Left cardiac atrium (tissue), 4 donors: ENCODE data around the gene SVEP1. TPM values are rescaled to one million over a fixed set of nuclear protein-coding genes. Genes with fewer than 3 reads are reported as not detected.

ENCODE experiments used
- ATAC-seq, 2 donors: fragments of 200-7000 bp; cut with Tn5 transposase; one replicate each; pipeline ENCODE4 v1.9.1; 2020; ENCODE audit warnings: mild to moderate bottlenecking in 2 of 2, moderate library complexity in 2 of 2
- DNase-seq: peaks from one replicate; pipeline ENCODE4 v3.0.0-alpha.2; 2020
- intact Hi-C, 2 donors: fragments of 100-400 bp; cut with DNase I; formaldehyde crosslinking; loops; one replicate each; pipeline versions ENCODE4 v1.14.1 to v1.15.1; 2022 to 2023
- total RNA-seq, 2 donors: library from RNA; stranded (reverse); fragmentation: NEBNext Ultra II Directional; extraction: Animal tissue kit (Norgen Biotek cat#: 25700); gene quantifications; one replicate each; pipeline ENCODE4 v1.2.1, GENCODE V29; 2021
- donor health status: DM: no; HTN: yes; CAD: no.
- donor health status: DM: no; HTN: yes; CAD: no; lungs with severe emphysema.
- donor health status: DM: yes; HTN: yes; CAD: no.
- donor health status: Dilated cardiomyopathy.

SVEP1 gene
- total RNA-seq, 2 donors from 2014 or later: 18.6 to 20.8 TPM

DNA sequence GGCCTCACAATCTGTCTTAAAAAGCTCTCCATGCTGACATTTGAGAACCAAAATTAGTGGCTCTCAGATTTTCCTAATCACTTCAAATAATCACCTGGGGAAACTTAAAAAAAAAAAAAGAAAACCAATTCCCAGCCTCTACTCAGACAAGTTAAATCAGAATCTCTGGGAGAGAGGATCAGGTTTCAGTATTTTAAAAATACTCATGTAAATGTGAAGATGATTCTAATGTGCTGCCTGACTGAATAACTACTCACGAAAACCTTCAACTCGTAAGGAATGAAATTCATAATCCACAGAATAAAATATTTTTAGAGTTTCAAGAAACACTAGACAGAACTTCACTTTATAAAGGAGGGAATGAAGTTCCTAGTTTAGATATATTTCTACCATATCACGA lies 114.4 kb downstream of the SVEP1 start:
- intact Hi-C loops: no loop called here
- no peak for DNase-seq

DNA sequence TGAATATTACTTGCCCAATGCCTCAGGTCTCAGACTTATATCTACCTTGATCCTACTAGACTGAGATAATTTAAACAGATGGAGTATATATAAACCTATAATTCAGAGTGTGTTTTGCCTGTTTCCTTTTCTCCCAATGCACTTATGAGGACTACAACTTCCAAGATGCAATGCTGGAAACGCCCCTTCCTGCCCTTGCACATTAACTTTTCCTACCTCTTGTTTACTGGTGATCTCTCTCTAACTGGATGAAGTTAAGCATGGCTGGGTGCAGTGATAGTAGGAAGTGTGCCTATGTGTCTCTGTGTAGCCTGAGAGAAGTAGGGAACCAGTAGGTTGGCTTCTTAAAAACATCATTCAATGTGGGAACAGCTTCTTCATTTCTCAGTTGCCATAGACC lies 115.2 kb downstream of the SVEP1 start:
- DNase-seq (no peak), ATAC-seq (no peak)
- intact Hi-C loops: no loop called here

More for the DNA sequence above, 114.4 kb downstream of the SVEP1 start:
- ATAC-seq: no peak

DNA sequence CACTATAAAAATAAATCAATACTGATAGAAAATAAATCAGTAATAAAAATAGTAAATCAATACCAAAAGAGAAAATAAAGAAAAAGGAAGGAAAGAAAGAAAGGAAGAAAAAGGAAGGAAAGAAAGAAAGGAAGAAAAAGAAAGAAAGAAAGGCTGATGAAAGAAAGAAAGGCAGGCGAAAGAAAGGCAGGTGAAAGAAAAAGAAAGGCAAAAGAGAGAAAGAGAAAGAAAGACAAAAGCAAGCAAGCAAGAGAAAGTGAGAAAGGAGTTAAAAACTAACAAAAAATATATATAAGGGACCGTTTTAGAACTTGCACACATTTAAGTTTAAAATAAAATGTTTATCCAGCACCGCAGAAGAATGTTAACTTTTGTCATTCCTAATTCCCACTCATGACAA lies 116.0 kb downstream of the SVEP1 start:
- no peak for DNase-seq
- no peak for ATAC-seq
- intact Hi-C loops: no loop called here

DNA sequence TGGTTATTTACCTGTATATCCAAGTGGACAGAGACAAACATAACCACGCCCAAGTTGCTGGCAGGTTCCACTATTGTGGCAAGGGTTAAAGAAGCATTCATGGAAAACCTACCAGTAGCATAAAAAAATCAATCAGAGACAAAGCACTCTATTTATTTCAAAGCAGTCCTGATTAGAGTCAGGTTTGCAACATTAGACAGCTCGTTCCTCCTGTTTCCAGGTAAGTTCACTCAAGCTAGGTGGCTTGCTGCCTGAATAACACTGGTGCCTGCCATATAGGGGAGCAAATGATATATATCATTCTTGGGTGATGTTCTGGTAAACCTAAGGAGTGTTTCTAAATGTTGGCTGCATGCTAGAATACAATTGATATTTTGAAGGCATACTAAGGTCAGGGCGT lies 122.3 kb downstream of the SVEP1 start:
- ATAC-seq: no peak
- intact Hi-C loops: no loop called here
- no peak for DNase-seq

DNA sequence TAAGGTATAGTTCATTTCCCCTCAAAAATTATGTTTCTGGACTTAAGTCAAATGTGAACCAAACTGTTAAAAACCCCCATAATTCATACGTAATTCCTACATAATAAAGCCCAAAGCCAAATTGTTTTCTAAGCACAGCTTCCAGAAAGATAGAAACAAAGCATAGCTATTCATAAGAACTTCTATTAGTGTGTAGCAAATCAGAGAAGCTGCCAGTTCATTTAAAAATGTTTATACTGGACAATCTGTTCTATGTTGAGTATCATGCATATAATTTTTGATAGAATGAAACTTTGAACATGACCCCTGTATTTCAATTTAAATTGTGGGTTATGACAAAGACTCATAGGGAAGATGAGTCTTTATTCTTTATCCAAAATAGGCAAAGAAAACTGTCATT lies 122.9 kb downstream of the SVEP1 start:
- intact Hi-C loops: no loop called here
- no peak for ATAC-seq

DNA sequence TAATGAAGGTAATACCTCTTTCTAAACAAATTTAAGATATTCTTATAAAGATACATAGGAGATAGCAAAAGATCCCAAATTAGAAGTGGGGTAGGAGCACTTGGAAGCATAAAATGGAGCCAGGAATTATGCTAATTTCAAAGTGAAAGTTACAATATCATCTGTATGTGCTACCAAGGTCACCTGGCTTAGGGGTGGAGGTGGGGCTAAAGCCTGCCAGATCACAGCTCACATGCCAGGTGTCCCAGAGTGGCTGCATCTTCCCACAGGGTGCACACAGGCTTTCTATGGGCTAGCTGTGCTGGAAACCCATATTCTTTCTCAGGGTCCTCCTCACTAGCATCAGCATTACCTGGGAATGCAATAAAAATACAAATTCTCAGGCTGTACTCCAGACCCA lies 123.7 kb downstream of the SVEP1 start:
- intact Hi-C loops: no loop called here
- ATAC-seq: no peak
- DNase-seq: no peak

More for the DNA sequence above, 122.9 kb downstream of the SVEP1 start:
- no peak for DNase-seq

DNA sequence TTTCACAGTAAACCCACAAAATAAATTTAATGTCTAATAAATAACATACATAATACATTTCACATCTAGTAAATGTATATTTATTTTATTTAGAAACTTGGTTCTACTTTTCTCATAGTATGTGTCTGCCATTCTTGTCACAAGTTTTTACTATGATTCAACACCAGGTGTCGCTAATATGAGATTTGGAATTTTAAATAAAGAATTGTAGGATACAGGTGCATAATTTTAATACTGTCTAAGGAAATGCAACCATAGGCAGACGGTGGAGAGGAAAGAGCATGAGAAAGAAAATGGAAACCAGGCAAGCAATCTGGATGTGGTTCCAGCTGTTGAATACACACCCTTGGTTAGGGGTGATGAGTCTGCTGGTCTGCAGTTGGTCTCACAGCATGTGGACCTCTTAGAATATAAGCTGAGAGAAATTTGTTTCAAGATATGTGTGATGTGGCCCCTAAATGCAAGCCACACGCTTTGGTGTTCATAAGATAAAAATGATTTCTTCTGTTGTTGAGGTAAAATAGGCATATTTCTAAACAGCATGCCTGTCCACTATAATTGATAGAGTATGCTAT lies 127.2 kb downstream of the SVEP1 start:
- no peak for ATAC-seq
- intact Hi-C loops: loop anchor here in 1 of 2 donors (5.0 kb wide), 1 partner anchor 170 kb away; no protein-coding TSS in a partner anchor
- DNase-seq: no peak

DNA sequence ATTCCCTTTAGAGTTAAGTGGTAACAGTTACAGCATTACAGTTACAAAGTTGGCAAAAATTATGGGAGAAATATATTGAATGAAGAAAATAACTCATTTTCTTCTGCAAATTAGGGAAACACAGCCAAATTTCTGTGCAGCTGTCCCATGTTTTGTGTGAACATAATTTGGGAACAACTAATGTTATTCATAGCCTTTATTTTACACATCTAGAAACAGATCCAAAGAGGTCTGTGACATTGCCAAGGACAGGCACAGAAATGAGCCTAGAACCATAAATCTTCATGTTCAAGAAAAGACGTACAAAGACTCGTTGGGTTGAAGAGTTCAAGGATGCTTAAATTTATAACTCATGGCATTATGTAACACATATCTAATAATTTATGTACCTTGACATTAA lies 127.8 kb downstream of the SVEP1 start:
- DNase-seq (no peak), ATAC-seq (no peak)
- intact Hi-C loops: loop anchor here in 1 of 2 donors (5.0 kb wide), 1 partner anchor 171 kb away; no protein-coding TSS in a partner anchor

DNA sequence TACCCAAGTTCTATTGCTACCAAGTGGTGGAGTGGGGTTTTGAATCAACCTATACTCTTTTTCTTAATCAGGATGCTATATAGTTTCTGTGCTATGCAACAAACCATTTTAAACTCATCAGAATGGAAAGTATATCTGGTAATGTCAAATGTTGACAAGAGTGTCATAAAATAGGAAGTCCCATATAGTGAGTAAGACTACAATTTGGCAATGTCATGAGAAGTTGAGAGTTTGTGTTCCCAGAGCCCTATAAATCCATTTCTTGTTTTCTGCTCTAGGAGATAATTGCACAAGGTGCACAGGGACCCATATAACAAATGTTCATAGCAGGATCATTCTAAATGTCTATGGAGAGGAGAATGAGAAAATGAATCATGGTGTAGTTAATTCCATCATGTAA lies 132.1 kb downstream of the SVEP1 start:
- intact Hi-C loops: no loop called here
- no peak for ATAC-seq
- no peak for DNase-seq

DNA sequence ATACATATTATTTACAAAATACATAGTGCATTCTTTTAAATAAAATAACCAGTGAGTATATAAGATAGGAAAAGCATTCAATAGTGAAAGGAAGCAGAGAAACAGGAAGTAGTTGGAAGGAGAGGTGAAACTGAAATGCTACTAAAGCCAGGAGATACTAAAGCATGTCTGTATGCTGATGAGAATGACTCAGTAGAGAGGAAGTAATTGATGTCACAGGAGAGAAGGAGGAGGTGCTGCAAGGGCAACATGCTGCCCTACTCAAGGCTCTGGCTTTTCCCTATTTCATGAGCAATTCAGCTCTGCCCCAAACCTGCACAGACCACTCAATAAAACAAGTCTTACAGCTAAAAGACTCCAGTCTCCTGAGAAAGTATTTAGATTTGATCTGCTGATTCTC lies 133.4 kb downstream of the SVEP1 start:
- DNase-seq (no peak), ATAC-seq (no peak)
- intact Hi-C loops: no loop called here

DNA sequence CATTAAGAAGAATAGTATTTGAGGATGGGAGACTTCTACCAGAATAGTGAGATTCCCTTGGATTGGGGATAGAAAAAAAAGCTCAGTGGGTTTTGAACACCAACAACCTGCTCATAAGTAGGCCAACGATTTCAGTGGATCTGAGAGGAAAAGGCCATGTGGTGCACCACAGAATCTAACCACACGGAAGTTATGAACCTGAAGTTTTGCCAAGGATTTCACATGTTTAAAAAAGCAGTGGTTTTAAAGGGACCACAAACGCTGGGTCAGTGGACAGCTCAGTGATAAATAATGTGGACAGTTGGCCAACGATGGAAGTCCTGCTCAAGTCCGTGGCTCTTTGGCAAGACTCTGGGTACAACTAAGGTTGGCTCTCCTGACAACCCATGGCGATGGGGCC lies 134.6 kb downstream of the SVEP1 start:
- intact Hi-C loops: no loop called here
- DNase-seq (no peak), ATAC-seq (no peak)

DNA sequence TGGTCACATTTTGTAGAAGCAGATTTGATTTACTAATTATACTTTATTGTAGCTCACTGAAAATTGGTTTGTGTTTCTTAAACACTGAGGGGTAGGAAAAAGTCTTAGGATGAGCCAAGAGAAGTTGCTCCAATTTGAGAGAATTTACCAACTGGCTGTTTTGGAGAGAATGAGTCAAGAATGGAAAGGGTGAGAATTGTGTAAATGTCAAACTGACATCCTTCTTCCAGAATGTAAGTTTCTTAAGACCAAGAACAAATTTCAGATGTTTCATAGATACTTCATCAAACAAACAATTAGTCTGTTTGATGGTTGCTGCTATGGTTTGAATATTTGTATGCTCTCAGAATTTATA lies 135.7 kb downstream of the SVEP1 start:
- DNase-seq (no peak), ATAC-seq (no peak)
- intact Hi-C loops: no loop called here

DNA sequence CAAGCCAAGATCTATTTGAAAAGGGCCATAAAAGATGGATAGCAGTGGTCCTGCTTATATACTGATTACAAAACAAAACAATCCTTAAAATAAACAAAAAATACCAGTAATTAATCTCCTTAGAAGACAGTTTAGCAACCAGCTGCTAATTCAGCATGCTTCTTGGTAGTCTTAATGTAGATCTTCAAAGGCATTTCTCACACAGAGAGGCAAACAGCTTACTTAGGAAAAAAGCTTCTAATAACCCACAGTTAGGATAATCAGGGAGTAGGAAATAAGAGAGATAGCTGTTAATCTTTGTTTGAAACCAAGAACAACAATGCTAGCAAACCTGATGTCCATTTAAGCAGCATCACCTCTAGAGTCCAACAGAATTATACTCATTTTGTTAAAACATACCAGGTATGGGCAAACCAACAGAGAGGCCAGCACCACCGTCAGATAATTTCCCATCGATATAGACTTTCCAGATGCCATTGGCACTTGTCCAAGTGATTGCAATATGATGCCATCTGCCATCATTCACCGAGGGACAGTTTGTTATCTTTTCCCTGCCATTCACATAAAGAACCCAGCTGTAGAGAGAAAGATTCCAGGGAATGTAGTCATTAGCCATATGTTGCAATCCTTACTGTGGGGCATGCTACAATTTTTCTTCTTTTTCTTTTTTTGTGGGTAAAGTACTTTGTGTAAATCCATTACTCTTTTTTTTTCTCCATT lies 136.2 kb downstream of the SVEP1 start:
- intact Hi-C loops: no loop called here
- ATAC-seq (no peak), DNase-seq (no peak)

DNA sequence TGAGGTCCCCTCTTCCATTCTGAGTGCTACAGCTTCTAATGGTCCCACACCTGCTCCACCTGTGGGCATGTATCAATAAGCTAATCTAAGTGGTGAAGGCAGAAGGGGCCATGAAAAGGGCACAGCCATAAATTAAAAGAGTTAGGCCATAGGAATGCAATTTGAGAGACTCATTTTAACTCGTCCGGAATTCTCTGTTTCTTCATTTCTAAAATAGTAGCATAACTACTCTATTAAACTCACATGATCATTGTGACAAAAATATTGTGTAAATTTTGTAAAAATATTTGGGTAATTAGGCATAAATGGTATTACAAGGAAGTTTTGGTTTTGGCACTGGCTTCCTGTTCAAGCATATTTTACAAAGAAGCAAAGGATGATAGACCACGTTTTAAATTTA lies 138.7 kb downstream of the SVEP1 start:
- intact Hi-C loops: no loop called here
- ATAC-seq: no peak
- DNase-seq: no peak

DNA sequence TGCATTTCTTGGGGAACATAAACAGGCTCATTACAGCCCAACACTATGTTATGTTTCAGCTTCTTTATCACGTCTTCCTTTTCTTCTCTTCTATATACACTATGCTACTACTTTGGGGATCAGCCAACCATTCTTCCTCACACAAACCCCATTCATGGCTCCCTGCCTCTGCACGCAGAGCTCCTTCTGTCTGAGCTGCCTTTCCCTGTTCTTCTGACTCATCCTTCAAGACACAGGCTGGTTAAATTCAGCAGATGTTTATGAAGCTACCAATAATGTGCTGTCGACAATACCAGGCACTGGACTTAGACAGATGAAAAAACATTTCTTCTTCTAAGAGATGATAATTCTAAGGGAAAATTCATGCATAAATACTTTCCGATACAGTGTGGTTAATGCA lies 139.4 kb downstream of the SVEP1 start:
- DNase-seq (no peak), ATAC-seq (no peak)
- intact Hi-C loops: no loop called here

DNA sequence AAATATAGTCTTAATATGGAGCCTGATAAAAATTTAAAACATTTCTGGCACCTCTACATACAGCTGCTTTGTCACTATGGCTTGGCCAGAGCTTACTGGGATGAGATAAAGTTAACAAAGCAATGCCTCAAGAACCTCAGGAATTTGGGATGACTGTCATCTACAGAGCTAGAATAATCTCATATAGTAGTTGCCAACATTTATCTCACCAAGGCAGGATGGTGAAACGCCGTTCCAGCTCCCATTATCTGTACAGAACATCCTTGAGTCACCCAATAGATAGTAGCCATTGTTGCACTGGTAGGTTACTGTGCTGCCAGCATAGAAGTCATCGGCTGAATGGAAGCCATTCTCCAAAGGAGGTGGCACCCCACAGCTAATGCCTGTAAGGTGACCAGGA lies 147.3 kb downstream of the SVEP1 start:
- no peak for DNase-seq
- intact Hi-C loops: no loop called here
- ATAC-seq: no peak

DNA sequence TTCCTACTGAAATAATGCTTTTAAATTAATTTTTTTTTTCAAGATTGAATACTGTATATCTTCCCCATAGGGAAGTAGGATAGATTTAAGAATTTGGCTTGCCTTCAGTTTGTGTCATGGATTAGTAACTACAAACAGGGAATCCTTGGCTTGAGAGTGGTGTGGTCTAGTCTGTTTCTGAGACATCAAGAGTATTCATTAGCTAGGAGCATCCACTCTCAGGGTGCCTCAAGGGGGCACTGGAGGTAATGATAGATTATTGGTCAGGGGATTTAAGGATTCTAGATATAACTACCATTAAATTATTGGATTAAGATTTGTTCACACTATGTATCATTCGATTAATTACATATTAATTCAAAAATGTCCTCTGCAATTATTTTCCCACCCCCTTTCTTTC lies 150.1 kb downstream of the SVEP1 start:
- ATAC-seq: no peak
- no peak for DNase-seq
- intact Hi-C loops: no loop called here

DNA sequence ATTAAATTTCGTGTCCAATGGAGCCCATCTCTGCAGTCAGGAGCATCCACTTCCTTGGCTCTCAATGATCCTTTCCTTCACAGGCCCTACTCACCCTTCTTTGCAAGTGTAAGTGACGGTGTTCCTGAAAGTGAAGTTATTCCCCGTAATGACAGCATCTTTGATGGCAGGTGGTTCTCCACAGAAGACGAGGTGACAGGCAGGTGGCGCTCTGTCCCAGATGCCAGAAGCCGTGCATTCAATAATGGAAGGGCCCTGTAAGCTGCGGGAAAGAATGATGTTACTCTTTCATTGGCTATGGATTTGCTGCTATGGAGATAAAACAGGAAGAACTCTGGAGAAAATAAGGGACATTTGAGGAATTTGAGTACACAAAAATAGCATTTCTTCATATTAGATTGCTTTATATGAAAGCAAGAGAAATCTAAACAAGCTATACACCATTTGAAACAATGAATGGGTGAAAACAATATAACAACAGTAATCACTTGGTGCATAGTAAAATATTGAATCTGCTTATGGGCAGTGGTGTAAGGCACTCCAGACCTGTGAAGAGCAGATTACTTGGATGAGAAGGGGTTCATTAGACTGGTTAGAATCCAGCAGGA lies 151.9 kb downstream of the SVEP1 start:
- intact Hi-C loops: no loop called here
- peak; percentile 31 for DNase-seq
- no peak for ATAC-seq

DNA sequence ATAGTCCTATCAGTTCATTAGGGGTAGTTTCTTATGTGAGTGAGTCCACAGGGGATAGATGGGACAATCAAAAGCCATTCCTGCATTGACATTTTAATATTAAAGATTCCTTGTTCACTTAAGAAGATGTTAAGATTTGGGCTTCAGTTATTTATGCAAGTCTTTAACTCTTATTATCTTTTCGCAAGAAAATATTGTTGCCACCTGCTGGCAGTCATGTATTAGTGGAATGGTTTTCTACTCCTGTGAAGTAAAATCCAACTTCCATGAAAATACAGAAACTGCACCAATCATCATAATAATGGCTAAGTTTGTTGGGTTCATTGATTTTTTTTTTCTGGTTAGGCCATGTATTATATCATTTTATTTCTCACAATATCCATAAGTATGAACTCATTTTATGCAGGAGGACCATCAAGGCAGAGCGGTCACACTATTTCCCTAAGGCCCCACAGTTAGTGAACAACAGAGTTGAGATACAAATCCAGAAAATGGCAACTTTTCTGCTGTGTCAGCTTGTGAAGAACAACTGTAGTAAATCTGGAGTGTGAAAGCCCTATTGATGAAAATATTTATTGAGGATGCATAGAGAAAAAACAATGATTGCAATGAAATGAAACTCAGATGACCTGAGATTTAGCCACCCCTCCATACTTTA lies 153.4 kb downstream of the SVEP1 start:
- ATAC-seq (no peak), DNase-seq (no peak)

DNA sequence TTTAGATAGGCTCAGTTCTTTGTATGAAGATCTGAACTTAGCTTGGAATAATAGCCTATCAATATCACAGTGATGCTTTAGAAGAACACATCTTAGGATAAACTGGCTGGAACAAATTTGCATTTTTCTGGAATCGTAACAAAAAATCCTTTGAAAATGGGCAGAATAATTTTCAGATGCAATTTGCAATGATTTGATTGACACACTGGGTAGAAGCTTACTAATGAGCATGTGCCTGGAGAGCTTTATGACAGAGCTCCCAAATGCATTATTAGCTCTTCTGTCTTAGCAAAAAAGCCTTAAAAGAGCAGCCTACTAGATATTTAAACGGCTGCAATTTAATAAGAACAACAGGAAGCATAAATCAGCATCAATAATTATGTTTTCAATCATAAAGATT lies 165.1 kb downstream of the SVEP1 start:
- ATAC-seq (no peak), DNase-seq (no peak)
- intact Hi-C loops: no loop called here

More for the DNA sequence above, 153.4 kb downstream of the SVEP1 start:
- intact Hi-C loops: no loop called here
